Astrocyte (in vitro differentiated cells and primary cell): ENCODE measurements around the gene CPO. TPM values are rescaled to one million over a fixed set of nuclear protein-coding genes. Genes with fewer than 3 reads are reported as not detected.

Experiments
- DNase-seq: peaks from one replicate; pipeline ENCODE4 v3.0.0-alpha.2; 2010; ENCODE audit warnings: low read depth
- FAIRE-seq: peaks from 2 replicates; lab custom pipeline; 2011; peaks lifted over from hg19 to GRCh38; lab: Jason Lieb, UNC
- H2AFZ ChIP-seq: 2 replicates; pipeline ENCODE4 v1.6.0; 2012; ENCODE audit warnings: low read depth, low read length, inconsistent platforms
- H3K27ac ChIP-seq: 2 replicates; pipeline ENCODE4 v1.5.1; 2011; ENCODE audit warnings: low read depth, low read length, inconsistent platforms
- H3K27me3 ChIP-seq: 2 replicates; pipeline ENCODE4 v1.6.0; 2011; ENCODE audit warnings: low read length, inconsistent platforms; ENCODE audit not compliant: insufficient read depth
- H3K36me3 ChIP-seq: 2 replicates; pipeline ENCODE4 v1.5.1; 2011; ENCODE audit warnings: low read length, inconsistent platforms; ENCODE audit not compliant: insufficient read depth
- H3K4me1 ChIP-seq: 2 replicates; pipeline ENCODE4 v1.5.1; 2011; ENCODE audit warnings: low read length, inconsistent platforms; ENCODE audit not compliant: insufficient read depth
- H3K4me2 ChIP-seq: 2 replicates; pipeline ENCODE4 v1.6.0; 2012; ENCODE audit warnings: low read length, inconsistent platforms
- H3K4me3 ChIP-seq: 2 replicates; pipeline ENCODE4 v1.5.1; 2011; ENCODE audit warnings: low read depth, mild to moderate bottlenecking, low read length, inconsistent platforms; ENCODE audit not compliant: insufficient read depth
- H3K79me2 ChIP-seq: 2 replicates; pipeline ENCODE4 v1.6.0; 2012; ENCODE audit warnings: mild to moderate bottlenecking, low read length, inconsistent platforms; ENCODE audit not compliant: insufficient read depth
- H3K9ac ChIP-seq: 2 replicates; pipeline ENCODE4 v1.6.0; 2012; ENCODE audit warnings: mild to moderate bottlenecking, low read length, inconsistent platforms
- H3K9me3 ChIP-seq: 2 replicates; pipeline ENCODE4 v1.5.1; 2012; ENCODE audit warnings: low read depth, mild to moderate bottlenecking, low read length, inconsistent platforms; ENCODE audit not compliant: insufficient read depth
- H4K20me1 ChIP-seq: 2 replicates; pipeline ENCODE4 v1.6.0; 2012; ENCODE audit warnings: low read length, inconsistent platforms; ENCODE audit not compliant: insufficient read depth
- H3K27ac Mint-ChIP-seq: one replicate; pipeline ENCODE4 v1.8.0; 2021; ENCODE audit warnings: mild to moderate bottlenecking, mixed read lengths; ENCODE audit not compliant: unreplicated experiment
- H3K27me3 Mint-ChIP-seq: one replicate; pipeline ENCODE4 v1.8.0; 2021; ENCODE audit warnings: low read depth, mixed read lengths; ENCODE audit not compliant: unreplicated experiment
- H3K36me3 Mint-ChIP-seq: one replicate; pipeline ENCODE4 v1.8.0; 2021; ENCODE audit warnings: low read depth, mixed read lengths; ENCODE audit not compliant: unreplicated experiment
- H3K4me1 Mint-ChIP-seq: one replicate; pipeline ENCODE4 v1.8.0; 2021; ENCODE audit warnings: low read depth, mixed read lengths; ENCODE audit not compliant: unreplicated experiment
- H3K4me3 Mint-ChIP-seq: one replicate; pipeline ENCODE4 v1.8.0; 2021; ENCODE audit warnings: mild to moderate bottlenecking, moderate library complexity, mixed read lengths; ENCODE audit not compliant: unreplicated experiment
- H3K9me3 Mint-ChIP-seq: one replicate; pipeline ENCODE4 v1.8.0; 2021; ENCODE audit warnings: mild to moderate bottlenecking, mixed read lengths; ENCODE audit not compliant: unreplicated experiment
- EZH2 ChIP-seq: IDR thresholded peaks from 2 replicates; pipeline ENCODE4 v1.6.1; 2012; ENCODE audit warnings: mild to moderate bottlenecking, low read length, inconsistent platforms; ENCODE audit not compliant: insufficient read depth
- total RNA-seq: library from RNA; stranded (reverse); gene quantifications from 2 replicates; pipeline ENCODE4 v1.2.1, GENCODE V29; 2021
- TF ChIP-seq, protein P1 (sequence below): IDR thresholded peaks from 2 replicates; pipeline ENCODE4 v1.5.1; 2011; ENCODE audit warnings: low read depth, mild to moderate bottlenecking, inconsistent platforms, low read length, moderate library complexity; ENCODE audit not compliant: insufficient read depth

CPO gene
- total RNA-seq, 1 donor from 2014 or later: not detected

DNA sequence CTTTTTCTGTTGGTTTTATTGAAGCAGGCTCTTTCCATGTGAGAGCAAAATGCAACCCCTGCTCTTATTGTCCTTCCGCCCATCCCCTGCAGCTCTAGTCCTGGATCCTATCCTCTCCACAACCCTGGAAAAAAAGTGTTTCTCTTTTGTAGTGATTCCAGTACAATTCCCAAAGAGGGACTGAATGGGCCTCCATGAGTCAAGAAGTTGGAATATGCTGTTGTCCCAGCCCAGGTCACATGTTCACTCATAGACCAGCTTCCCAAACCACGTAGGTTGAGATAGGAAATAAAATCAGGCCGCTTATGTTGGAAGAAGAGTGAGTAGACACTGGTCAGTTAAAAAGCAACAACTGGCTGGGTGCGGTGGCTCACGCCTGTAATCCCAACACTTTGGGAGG, 39.4 kb downstream of the CPO start:
- H3K4me3 ChIP-seq: no peak overlapping the region
- no peaks in the 10 kb centered on the region for H3K27me3 ChIP-seq
- H3K36me3 Mint-ChIP-seq: no peaks in the 10 kb centered on the region
- FAIRE-seq (no peak), DNase-seq (no peak)
- no peak overlapping the region for H2AFZ ChIP-seq
- H3K9ac ChIP-seq: no peak overlapping the region
- H4K20me1 ChIP-seq: no peaks in the 10 kb centered on the region
- no peaks in the 10 kb centered on the region for H3K36me3 ChIP-seq
- H3K9me3 ChIP-seq: no peaks in the 10 kb centered on the region
- H3K9me3 Mint-ChIP-seq: peaks cover 4% of the 10 kb centered on the region
- H3K4me1 Mint-ChIP-seq: peaks cover 12% of the 10 kb centered on the region
- H3K27ac Mint-ChIP-seq: no peak overlapping the region
- no peaks in the 10 kb centered on the region for H3K27me3 Mint-ChIP-seq
- no peak for TF ChIP-seq EZH2
- TF ChIP-seq, protein P1, sequence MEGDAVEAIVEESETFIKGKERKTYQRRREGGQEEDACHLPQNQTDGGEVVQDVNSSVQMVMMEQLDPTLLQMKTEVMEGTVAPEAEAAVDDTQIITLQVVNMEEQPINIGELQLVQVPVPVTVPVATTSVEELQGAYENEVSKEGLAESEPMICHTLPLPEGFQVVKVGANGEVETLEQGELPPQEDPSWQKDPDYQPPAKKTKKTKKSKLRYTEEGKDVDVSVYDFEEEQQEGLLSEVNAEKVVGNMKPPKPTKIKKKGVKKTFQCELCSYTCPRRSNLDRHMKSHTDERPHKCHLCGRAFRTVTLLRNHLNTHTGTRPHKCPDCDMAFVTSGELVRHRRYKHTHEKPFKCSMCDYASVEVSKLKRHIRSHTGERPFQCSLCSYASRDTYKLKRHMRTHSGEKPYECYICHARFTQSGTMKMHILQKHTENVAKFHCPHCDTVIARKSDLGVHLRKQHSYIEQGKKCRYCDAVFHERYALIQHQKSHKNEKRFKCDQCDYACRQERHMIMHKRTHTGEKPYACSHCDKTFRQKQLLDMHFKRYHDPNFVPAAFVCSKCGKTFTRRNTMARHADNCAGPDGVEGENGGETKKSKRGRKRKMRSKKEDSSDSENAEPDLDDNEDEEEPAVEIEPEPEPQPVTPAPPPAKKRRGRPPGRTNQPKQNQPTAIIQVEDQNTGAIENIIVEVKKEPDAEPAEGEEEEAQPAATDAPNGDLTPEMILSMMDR: no peak
- peaks cover 11% of the 10 kb centered on the region for H3K4me1 ChIP-seq
- H3K79me2 ChIP-seq: no peaks in the 10 kb centered on the region
- H3K4me2 ChIP-seq: no peak overlapping the region
- H3K4me3 Mint-ChIP-seq: no peak overlapping the region
- no peak overlapping the region for H3K27ac ChIP-seq

DNA sequence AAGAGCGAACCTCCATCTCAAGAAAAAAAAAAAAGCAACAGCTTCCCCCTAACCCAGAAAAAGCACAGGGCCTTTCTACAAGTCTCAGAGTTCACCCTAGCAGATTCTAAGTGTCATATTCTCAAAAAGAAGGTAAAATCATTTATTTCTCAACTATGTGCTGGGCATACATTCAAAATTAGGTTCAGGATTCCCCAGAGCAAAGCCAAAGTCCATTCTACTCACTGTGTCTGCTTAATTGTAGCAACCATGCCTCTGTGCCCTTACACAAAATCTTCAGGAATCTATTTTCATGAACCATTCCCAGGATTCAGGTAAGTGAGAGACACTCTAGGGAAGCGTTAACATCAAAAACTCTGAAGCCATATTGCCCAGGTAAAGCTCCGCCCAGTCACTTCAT, 40.0 kb downstream of the CPO start:
- no peak overlapping the region for H3K4me2 ChIP-seq
- Mint-ChIP-seq H3K27ac (no peak overlapping the region), H3K36me3 (no peaks in the 10 kb centered on the region), H3K4me3 (no peak overlapping the region), H3K27me3 (no peaks in the 10 kb centered on the region), H3K4me1 (peaks cover 16% of the 10 kb centered on the region), H3K9me3 (peaks cover 4% of the 10 kb centered on the region)
- peaks cover 11% of the 10 kb centered on the region for H3K4me1 ChIP-seq
- H3K27ac ChIP-seq: no peak overlapping the region
- no peaks in the 10 kb centered on the region for H3K79me2 ChIP-seq
- H3K27me3 ChIP-seq: no peaks in the 10 kb centered on the region
- H2AFZ ChIP-seq: no peak overlapping the region
- H3K9ac ChIP-seq: no peak overlapping the region
- no peak overlapping the region for H3K4me3 ChIP-seq
- no peaks in the 10 kb centered on the region for H3K9me3 ChIP-seq
- FAIRE-seq (no peak), DNase-seq (no peak)
- no peaks in the 10 kb centered on the region for H3K36me3 ChIP-seq
- H4K20me1 ChIP-seq: no peaks in the 10 kb centered on the region
- TF ChIP-seq EZH2: no peak
- TF ChIP-seq, protein P1: no peak

DNA sequence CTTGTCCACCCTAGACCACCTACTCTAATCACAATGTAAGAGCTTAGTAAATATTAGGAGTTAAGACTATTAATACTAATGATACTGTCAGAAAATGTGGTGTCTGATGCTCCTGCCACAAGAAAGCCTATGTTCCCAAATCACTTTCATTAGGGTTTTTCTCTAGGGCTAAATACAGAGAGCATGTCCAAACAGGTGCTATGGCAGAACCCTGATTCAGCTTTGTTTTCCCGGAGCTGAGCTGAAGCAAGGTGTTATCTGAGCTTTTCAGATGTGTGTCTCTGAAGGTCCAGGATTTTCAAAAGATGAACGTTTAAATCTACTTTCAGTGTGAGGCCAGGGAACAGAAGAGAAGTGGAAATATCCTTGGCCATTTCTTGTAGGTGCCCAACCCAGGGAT, 40.6 kb downstream of the CPO start:
- Histone ChIP-seq H3K4me3 (no peak overlapping the region), H4K20me1 (no peaks in the 10 kb centered on the region), H3K27me3 (no peaks in the 10 kb centered on the region), H3K9ac (no peak overlapping the region), H2AFZ (no peak overlapping the region), H3K4me1 (peaks cover 11% of the 10 kb centered on the region), H3K79me2 (no peaks in the 10 kb centered on the region), H3K4me2 (no peak overlapping the region), H3K36me3 (no peaks in the 10 kb centered on the region), H3K27ac (no peak overlapping the region), H3K9me3 (no peaks in the 10 kb centered on the region)
- Mint-ChIP-seq H3K9me3 (peaks cover 4% of the 10 kb centered on the region), H3K27ac (no peak overlapping the region), H3K4me3 (no peak overlapping the region), H3K27me3 (no peaks in the 10 kb centered on the region), H3K4me1 (peaks cover 17% of the 10 kb centered on the region), H3K36me3 (no peaks in the 10 kb centered on the region)
- FAIRE-seq: no peak
- no peak for DNase-seq
- TF ChIP-seq, protein P1: no peak
- TF ChIP-seq EZH2: no peak
